Ishikawa (cell line): ENCODE data around the gene NFKB1.

Source experiments
- CEBPB ChIP-seq: IDR thresholded peaks from 2 replicates; pipeline ENCODE4 v1.6.1; 2012
- CREB1 ChIP-seq: IDR thresholded peaks from 2 replicates; pipeline ENCODE4 v1.6.1; 2012; ENCODE audit warnings: low read depth
- EGR1 ChIP-seq: IDR thresholded peaks from 2 replicates; pipeline ENCODE4 v1.6.1; 2012
- EP300 ChIP-seq: IDR thresholded peaks from 2 replicates; pipeline ENCODE4 v1.6.1; 2012; ENCODE audit warnings: borderline replicate concordance
- FOXM1 ChIP-seq: IDR thresholded peaks from 2 replicates; pipeline ENCODE4 v1.6.1; 2012; ENCODE audit warnings: low read depth, borderline replicate concordance
- NFIC ChIP-seq: IDR thresholded peaks from 2 replicates; pipeline ENCODE4 v1.6.1; 2012
- RAD21 ChIP-seq: IDR thresholded peaks from 2 replicates; pipeline ENCODE4 v1.6.1; 2012; ENCODE audit warnings: low read depth
- TAF1 ChIP-seq: IDR thresholded peaks from 2 replicates; pipeline ENCODE4 v1.6.1; 2012; ENCODE audit warnings: low read depth, mild to moderate bottlenecking
- TCF12 ChIP-seq: IDR thresholded peaks from 2 replicates; pipeline ENCODE4 v1.6.1; 2012; ENCODE audit warnings: low read depth
- TEAD4 ChIP-seq: IDR thresholded peaks from 2 replicates; pipeline ENCODE4 v1.6.1; 2012
- YY1 ChIP-seq: IDR thresholded peaks from 2 replicates; pipeline ENCODE4 v1.6.1; 2012; ENCODE audit warnings: low read depth
- ZBTB7A ChIP-seq: IDR thresholded peaks from 2 replicates; pipeline ENCODE4 v1.6.1; 2012; ENCODE audit warnings: low read depth
- TF ChIP-seq, protein P1 (sequence below): IDR thresholded peaks from 2 replicates; pipeline ENCODE4 v1.6.1; 2012
- TF ChIP-seq, protein P2 (sequence below): IDR thresholded peaks from 2 replicates; pipeline ENCODE4 v1.6.1; 2012; ENCODE audit warnings: low read depth, mild to moderate bottlenecking
- TF ChIP-seq, protein P3 (sequence below): IDR thresholded peaks from 2 replicates; pipeline ENCODE4 v1.6.1; 2012

The NFKB1 gene, protein sequence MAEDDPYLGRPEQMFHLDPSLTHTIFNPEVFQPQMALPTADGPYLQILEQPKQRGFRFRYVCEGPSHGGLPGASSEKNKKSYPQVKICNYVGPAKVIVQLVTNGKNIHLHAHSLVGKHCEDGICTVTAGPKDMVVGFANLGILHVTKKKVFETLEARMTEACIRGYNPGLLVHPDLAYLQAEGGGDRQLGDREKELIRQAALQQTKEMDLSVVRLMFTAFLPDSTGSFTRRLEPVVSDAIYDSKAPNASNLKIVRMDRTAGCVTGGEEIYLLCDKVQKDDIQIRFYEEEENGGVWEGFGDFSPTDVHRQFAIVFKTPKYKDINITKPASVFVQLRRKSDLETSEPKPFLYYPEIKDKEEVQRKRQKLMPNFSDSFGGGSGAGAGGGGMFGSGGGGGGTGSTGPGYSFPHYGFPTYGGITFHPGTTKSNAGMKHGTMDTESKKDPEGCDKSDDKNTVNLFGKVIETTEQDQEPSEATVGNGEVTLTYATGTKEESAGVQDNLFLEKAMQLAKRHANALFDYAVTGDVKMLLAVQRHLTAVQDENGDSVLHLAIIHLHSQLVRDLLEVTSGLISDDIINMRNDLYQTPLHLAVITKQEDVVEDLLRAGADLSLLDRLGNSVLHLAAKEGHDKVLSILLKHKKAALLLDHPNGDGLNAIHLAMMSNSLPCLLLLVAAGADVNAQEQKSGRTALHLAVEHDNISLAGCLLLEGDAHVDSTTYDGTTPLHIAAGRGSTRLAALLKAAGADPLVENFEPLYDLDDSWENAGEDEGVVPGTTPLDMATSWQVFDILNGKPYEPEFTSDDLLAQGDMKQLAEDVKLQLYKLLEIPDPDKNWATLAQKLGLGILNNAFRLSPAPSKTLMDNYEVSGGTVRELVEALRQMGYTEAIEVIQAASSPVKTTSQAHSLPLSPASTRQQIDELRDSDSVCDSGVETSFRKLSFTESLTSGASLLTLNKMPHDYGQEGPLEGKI

DNA sequence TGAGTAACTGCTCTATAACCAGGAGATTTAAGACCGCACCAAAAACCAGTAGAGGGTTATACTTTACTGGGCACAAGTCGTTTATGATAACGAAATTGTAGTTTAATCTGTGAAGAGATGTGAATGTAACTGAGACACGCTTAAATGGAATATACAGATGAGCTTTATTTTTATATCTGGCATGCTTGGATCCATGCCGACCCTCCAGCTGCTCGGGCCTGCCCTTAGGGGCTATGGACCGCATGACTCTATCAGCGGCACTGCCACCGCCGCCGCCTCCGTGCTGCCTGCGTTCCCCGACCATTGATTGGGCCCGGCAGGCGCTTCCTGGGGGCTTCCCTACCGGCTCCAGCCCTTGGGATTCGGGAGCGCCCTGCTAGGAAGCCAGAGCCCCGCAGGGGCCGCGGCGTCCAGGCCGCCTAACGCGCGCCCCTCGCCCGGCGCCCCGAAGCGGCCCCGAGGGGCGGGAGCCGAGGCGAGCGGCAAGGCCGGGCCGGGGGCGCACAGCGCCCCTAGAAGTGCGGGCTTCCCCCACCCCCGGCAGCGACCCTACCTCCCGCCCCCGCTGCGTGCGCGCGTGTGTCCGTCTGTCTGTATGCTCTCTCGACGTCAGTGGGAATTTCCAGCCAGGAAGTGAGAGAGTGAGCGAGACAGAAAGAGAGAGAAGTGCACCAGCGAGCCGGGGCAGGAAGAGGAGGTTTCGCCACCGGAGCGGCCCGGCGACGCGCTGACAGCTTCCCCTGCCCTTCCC, at the start of gene NFKB1:
TSS of gene NFKB1 (plus strand) at position 664 of the 751 bp plus-strand sequence. CDS start 24,160 bp downstream, outside the sequence.
- 0 out of 2 replicates have a peak, but pooled peaks have one; percentile 14 for TF ChIP-seq EP300
- TF ChIP-seq ZBTB7A, result peak; percentile 56; the same call in 1 of the 2 replicates
- peak; percentile 17; the same call in 1 of the 2 replicates for TF ChIP-seq EGR1
- TF ChIP-seq YY1, result no peak
- no peak for TF ChIP-seq CEBPB
- TF ChIP-seq TAF1, result peak; percentile 32; the same call in 1 of the 2 replicates

DNA sequence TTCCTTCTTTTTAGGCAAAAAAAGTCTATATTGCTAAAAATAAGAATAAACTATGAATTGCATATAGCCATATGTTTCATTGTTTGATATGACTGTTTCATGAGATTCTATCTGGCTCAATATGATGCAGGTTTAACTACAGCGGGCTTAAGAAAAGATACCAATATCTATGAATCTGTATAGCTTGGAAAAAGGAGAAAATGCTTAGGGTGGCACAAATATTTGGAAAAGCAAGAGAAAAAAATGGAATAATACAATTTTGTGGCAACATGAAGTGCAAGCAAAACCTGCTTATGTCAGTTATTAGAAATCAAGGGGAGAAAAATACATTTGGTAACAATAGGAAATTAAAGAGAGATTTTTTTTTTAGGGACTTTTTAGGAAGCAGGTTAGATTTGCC, 48.3 kb upstream of the NFKB1 start:
- TF ChIP-seq, protein P1, sequence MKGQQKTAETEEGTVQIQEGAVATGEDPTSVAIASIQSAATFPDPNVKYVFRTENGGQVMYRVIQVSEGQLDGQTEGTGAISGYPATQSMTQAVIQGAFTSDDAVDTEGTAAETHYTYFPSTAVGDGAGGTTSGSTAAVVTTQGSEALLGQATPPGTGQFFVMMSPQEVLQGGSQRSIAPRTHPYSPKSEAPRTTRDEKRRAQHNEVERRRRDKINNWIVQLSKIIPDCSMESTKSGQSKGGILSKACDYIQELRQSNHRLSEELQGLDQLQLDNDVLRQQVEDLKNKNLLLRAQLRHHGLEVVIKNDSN, result no peak
- no peak for TF ChIP-seq TEAD4
- no peak for TF ChIP-seq EGR1
- TF ChIP-seq FOXM1, result no peak
- TF ChIP-seq, protein P2, sequence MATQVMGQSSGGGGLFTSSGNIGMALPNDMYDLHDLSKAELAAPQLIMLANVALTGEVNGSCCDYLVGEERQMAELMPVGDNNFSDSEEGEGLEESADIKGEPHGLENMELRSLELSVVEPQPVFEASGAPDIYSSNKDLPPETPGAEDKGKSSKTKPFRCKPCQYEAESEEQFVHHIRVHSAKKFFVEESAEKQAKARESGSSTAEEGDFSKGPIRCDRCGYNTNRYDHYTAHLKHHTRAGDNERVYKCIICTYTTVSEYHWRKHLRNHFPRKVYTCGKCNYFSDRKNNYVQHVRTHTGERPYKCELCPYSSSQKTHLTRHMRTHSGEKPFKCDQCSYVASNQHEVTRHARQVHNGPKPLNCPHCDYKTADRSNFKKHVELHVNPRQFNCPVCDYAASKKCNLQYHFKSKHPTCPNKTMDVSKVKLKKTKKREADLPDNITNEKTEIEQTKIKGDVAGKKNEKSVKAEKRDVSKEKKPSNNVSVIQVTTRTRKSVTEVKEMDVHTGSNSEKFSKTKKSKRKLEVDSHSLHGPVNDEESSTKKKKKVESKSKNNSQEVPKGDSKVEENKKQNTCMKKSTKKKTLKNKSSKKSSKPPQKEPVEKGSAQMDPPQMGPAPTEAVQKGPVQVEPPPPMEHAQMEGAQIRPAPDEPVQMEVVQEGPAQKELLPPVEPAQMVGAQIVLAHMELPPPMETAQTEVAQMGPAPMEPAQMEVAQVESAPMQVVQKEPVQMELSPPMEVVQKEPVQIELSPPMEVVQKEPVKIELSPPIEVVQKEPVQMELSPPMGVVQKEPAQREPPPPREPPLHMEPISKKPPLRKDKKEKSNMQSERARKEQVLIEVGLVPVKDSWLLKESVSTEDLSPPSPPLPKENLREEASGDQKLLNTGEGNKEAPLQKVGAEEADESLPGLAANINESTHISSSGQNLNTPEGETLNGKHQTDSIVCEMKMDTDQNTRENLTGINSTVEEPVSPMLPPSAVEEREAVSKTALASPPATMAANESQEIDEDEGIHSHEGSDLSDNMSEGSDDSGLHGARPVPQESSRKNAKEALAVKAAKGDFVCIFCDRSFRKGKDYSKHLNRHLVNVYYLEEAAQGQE, result no peak
- TF ChIP-seq, protein P3, sequence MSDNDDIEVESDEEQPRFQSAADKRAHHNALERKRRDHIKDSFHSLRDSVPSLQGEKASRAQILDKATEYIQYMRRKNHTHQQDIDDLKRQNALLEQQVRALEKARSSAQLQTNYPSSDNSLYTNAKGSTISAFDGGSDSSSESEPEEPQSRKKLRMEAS, result no peak
- no peak for TF ChIP-seq CEBPB
- no peak for TF ChIP-seq TCF12

DNA sequence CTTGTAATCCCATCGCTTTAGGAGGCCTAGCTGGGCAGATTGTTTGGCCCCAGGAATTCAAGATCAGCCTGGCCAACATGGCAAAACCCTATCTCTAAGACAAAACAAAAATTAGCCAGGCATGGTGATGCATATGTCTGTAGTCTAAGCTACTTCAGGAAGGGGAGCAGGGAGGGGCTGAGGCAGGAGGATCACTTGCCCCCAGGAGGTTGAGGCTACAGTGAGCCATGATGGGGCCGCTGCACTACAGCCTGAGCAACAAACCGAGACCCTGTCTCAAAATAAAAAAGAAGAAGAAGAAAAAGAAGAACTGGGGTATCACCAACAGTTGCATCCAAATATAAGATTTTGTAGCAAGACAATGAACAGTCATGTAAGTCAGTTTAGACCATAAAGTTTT, 47.3 kb upstream of the NFKB1 start:
- no peak for TF ChIP-seq EGR1
- TF ChIP-seq FOXM1, result no peak
- no peak for TF ChIP-seq EP300
- no peak for TF ChIP-seq NFIC
- no peak for TF ChIP-seq RAD21
- TF ChIP-seq, protein P2, result no peak
- TF ChIP-seq, protein P3, result no peak
- no peak for TF ChIP-seq TEAD4
- TF ChIP-seq, protein P1, result no peak
- no peak for TF ChIP-seq CREB1
- TF ChIP-seq TAF1, result no peak
- no peak for TF ChIP-seq ZBTB7A
- TF ChIP-seq TCF12, result no peak
- no peak for TF ChIP-seq YY1
- no peak for TF ChIP-seq CEBPB

DNA sequence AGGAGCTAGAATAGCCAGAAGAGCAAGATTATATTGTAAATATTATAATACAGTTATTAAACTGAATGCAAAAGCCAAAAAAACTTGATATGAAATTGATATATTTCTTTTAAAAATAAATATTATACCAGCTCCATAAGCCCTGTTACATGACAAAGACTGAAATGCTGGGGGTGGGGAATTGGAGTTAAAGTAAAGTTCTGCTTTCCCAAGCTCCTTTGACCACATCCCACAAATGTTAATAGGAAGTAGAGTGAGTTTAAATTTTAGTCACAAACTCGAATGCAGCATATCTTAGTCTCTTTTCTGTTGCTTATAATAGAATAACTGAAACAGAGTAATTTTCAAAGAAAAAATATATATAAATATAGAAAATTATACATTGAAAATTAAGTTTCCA, 46.9 kb upstream of the NFKB1 start:
- TF ChIP-seq TAF1 (no peak), ZBTB7A (no peak)

DNA sequence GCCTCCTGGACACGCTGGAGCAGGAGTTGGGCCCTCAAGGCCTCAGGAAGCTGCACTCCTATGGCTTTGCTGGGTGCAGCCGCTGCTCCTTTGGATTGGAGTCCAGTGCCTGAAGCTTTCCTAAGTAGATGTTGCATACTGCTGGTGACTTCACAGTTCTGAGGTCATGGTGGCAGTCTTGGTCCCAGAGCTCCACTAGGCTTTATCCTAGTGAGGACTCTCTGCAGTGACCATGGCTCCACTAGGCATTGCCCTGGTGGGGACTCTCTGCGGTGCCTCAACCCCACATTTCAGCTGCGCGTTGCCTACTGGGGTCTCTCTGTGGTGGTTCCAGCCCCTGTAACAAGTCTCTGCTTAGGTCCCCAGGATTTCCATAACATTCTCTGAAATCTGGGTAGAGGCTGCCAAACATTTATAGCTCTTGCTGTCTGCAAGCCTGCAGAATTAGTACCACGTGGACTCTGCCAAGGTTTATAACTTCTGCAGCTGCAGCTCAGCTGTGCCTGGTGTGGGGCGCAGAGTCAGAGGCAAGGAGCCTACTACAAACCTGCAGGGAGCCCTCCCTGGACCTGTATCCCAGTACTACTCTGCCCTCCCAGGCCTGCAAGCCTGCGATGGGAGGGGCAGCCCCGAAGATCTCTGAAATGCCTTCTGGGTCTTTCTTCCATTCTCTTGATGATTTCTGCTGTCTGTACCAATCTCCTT, 46.0 kb upstream of the NFKB1 start:
- TF ChIP-seq ZBTB7A, result no peak
- no peak for TF ChIP-seq FOXM1
- TF ChIP-seq NFIC, result no peak
- TF ChIP-seq CEBPB, result no peak
- no peak for TF ChIP-seq YY1
- TF ChIP-seq RAD21, result no peak
- no peak for TF ChIP-seq EP300
